Daoy (cell line): ENCODE measurements around the gene SUPT6H. TPM values are rescaled to one million over a fixed set of nuclear protein-coding genes. Genes with fewer than 3 reads are reported as not detected.

ENCODE experiments used
- DNase-seq: peaks from one replicate; pipeline ENCODE4 v3.0.0-alpha.2; 2015; ENCODE audit warnings: low read depth
- total RNA-seq: library from RNA; depleted of rRNA; stranded (reverse); fragments of >200 nt; shearing (Covaris generic); gene quantifications from 2 replicates; pipeline ENCODE4 v1.2.3, GENCODE V29; 2014; rRNA removed

SUPT6H gene
- total RNA-seq = 28.4 and 38.2 TPM in 2 replicates

- DNase-seq = peak; percentile 93
Observed at GRCh38 chr17:28661635-28662526, at the start of gene SUPT6H, which contains the start of gene SDF2. Gene SUPT6H (plus strand): TSS chr17:28662205. CDS start chr17:28673402, 11,197 bp downstream. Gene SDF2 (minus strand): TSS chr17:28661906. CDS start chr17:28661876, 30 bp downstream.

DNA sequence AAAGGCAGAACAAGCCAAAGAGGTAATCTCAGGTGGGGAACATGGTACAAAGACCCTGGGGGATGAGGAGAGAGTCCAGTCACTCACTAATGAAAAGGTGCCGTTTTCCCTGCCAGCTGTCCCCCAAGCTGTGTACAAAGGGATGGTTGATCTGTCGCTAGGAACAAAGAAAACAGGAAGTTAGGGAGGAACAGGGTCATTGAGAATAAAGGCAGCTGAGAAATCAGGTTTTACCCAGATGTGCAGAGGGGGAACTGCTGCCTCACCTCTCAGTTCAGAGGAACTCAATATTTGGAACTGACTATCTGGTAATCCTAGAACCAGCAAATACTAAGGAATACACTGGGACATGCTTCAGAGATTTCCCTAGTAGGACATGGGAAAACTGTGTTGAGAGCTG, 49.5 kb upstream of the SUPT6H start:
- no peak for DNase-seq

DNA sequence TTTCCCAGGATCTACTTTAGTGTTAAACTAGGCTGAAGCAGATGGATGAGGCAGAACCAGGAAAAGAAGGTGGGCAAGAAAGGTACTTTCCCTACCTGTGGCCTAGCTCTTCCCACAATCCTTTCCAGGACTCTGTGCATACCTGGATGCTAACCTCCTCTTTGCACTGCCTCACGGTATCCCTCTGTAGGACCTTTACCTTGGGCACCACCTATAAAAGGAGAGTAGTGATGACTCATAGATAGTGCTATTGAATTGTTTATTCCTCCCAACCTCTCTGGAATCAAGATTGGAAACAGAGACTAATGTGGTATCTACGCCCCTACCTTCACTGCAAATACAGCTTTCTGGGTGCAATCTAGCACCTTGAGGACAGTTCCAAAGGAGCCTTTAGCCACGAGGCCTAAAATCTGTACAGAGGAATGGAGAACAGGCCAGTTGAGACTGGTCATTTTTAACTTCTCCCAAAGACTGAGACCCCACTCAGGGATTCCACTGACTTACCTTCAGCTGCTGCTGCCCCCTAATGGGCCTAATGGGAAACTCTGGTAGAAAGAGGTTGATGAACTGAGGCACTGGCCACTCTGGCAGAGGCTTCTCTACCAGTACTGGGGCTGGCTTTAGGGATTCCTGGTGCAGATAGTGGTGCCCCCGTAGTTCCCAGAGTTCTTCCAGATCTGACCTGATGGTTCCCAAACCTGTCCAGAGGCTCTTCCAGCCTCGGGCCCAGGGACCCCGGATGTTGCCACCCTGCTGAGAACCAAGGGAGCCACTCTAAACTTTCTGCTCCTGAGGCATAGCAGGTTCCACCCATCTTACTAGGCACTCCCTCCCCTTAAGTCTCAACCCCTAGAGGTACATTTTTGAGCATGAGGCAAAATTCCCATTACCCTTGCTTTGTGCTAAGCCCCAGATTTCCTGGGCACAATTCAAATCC, 48.8 kb upstream of the SUPT6H start:
- DNase-seq = peak; percentile 17

GRCh38 chr17:28613931-28614381, 48.0 kb upstream of the SUPT6H start, which contains the start of gene RSKR:
Gene RSKR (minus strand): TSS chr17:28614185. CDS start chr17:28614161, 24 bp downstream.
- no peak for DNase-seq

DNA sequence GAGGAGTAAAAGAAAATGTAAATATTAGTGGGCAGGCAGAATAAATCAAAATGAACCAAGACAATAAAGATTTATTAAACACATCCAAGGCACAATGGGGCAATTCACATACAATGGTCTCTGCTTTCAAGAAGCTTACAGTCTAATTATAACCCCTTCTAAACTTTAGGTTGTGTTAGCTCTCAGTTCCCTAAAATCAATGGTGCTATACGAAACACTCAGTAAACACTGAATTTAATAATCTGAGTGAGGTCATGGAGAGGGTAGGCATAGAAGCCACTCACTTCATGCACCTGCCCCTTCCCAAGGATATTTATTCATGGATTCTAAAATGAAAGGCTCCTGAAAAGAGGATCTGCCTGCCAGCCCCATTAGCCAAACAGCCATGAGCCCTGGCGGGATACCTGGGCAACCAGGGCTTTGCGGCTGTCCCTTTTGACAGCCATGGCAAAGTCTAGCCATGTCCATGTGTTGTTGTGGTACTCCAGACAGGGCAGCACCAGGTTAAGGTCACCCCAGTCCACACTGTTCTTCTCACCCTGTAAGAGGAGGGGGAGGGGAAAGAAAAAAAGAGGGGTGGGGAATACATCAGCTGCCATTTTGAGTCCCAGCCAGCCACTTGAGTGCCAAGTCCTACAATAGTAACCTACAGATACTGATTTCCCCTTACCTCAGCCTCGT, 46.6 kb upstream of the SUPT6H start:
- no peak for DNase-seq

- no peak for DNase-seq
Observed at GRCh38 chr17:28616281-28616680, 45.7 kb upstream of the SUPT6H start.

GRCh38 chr17:28618464-28618863, 43.5 kb upstream of the SUPT6H start:
- DNase-seq = no peak

GRCh38 chr17:28620010-28620409, 42.0 kb upstream of the SUPT6H start:
- DNase-seq = no peak

DNA sequence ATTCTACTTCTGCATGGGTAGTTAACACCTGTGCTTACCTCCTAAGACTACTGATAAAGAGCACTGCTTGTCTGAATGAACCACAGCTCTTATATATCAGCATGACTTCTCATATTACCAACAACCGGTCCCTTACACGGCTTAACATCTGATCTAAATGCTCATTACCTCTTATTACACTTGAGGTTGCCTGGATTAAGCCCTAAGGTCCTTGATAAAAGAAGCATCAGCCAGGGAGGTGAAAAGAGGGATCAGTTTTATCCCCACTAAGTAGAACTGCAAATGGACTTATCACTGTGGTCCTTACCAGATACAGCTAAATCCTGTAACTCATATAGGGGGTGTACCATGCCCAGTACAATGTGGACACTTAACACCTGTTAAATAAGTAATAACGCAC, 39.8 kb upstream of the SUPT6H start:
- no peak for DNase-seq

- no peak for DNase-seq
Observed at GRCh38 chr17:28623696-28624095, 38.3 kb upstream of the SUPT6H start.

- DNase-seq = no peak
Observed at GRCh38 chr17:28624148-28624547, 37.9 kb upstream of the SUPT6H start.

DNA sequence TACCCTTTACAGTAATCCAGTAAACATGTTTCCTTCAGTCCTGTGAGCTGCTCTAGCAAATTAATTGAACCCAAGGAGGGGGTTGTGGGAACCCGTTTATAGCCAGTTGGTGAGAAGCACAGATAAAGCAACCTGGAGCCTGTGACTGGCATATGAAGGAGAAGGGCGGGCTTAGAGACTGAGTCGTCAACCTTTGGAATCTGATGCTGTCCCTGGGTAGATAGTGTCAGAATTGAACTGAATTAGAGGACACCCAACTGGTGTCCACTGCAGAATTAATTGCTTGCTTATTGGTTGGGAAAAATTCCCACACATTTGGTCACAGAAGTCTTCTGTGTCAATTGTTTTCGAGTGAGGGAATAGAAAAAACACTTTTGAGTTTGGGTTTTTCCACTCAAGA, 35.2 kb upstream of the SUPT6H start:
- DNase-seq = no peak

DNA sequence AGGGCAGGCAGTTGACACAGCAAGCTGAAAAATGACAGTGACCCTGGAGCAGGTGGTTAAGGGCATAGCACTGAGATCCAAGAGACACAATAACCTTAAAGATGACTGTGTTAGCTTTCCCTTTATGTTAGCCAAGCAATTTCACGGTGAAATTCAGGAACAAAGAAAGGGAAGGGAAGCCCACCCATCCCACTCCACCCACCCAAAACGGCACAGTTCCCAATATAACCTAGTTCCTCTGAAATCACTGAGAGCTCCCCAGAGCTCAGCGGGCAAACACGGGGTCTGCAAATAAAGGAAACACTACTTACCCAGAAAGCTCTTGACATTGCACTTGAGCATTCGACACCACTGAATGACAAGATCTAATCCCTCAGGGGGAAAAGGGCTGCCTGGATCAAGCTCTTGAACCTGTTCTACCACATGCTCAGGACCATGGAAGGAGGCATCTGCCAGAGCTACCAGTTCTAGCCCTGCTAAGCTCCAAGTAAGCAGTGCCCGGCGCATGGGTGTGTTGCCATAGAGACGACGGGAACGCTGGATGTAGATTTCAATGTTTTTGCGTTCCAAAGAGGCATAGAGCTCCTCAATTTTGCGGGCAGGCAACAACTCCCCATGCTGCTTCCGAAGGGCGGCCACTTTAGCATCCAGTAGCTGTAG, 27.7 kb upstream of the SUPT6H start:
- DNase-seq = no peak

DNA sequence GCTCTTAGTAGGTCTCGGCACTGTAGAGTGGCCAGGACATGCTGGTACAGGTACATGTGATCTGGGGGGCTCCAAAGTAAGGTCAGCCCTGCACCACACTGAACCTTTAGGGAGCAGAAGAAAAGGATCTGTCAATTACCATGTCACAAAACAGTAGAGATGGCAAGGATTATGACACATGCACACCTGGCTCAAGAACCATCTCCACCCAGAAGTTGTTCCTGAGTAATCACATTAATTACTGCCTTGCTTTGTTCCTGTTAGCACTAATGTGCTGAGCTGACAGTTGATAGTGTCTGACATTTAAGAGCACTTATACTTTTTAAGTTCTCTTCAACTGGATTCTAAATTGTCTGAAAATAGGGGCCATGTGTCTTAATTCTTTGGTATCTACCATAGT, 26.5 kb upstream of the SUPT6H start:
- no peak for DNase-seq

- no peak for DNase-seq
Observed at GRCh38 chr17:28641579-28641978, 20.4 kb upstream of the SUPT6H start.

DNA sequence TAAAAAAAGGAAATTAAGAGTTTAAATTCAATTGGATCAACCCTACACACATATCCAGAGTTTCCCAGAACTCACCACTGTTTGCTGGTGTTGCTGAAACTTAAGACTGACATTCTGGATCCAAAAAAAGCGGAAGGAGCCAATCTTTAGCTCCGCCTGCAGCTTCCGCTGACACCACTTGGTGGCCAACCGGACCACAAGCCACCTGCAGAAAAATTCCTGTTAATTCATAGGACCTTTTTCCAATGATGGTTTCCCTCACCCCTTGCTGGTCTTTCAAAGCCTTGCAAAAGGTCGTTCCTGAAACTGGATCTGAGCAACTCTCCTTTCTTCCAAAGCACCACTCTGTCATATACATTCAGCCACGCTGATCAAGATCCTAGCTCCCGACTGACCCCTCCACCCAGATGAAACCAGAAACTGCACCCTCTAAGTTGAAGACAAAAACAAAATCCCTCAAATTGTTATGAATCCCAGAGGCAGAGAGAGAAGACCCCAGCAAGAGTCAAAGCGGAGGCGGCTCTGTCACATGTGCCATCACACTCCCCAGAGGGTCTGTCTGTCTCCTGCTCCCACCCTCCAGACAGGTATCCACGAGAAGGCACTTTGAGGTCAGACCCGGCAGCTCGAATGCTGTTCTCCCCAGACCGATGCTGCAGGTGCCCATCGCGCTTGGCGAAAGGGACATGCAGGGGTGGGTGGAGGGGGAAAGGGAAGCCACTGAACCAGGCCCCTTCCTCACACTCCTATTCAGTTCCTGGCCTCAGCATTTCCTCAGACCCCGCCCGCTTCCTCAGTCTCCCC, 17.8 kb upstream of the SUPT6H start:
- DNase-seq = peak; percentile 65

- peak; percentile 99 for DNase-seq
Observed at GRCh38 chr17:28644787-28645575, 17.0 kb upstream of the SUPT6H start, which contains the start of gene BLTP2. Gene BLTP2 (minus strand): TSS chr17:28645158. CDS start chr17:28645056, 102 bp downstream.

- DNase-seq = no peak
Observed at GRCh38 chr17:28645576-28645939, 16.4 kb upstream of the SUPT6H start.

- no peak for DNase-seq
Observed at GRCh38 chr17:28646039-28646754, 15.8 kb upstream of the SUPT6H start.
